ENCODE data around the gene MRE11. TPM values are rescaled to one million over a fixed set of nuclear protein-coding genes. Genes with fewer than 3 reads are reported as not detected.
"Not testable (repeated sequence)": the region's sequence is repeated elsewhere in the genome, so short reads cannot be mapped to it uniquely, and the experiment has no call there.

Gene MRE11
- polyA plus RNA-seq, 1 experiment, result 10.3 TPM

GRCh38 chr11:94400457-94400838 is 93.2 kb downstream of the MRE11 start:
- no peak for DNase-seq (ENCODE audit: low read depth, low spot score)
- Histone ChIP-seq H3K27me3 (ENCODE audit: control insufficient read depth, insufficient read depth, low read length) (peaks cover 48% of the 10 kb centered on the region), H3K9me3 (ENCODE audit: control insufficient read depth, insufficient read depth, low read length) (no peaks in the 10 kb centered on the region; the same call in 1 of the 2 replicates), H3K27ac (ENCODE audit: low read depth, low read length) (no peak overlapping the region), H3K4me3 (ENCODE audit: low read depth, low read length) (no peak overlapping the region)
- ChIA-PET CTCF (no interaction called here), POLR2A (no interaction called here)
- TF ChIP-seq CTCF (IDR thresholded peaks at IDR 0.05; ENCODE audit: low read depth, low read length), result no peak

GRCh38 chr11:94400050-94400449 is 93.6 kb downstream of the MRE11 start:
- H3K9me3 ChIP-seq (ENCODE audit: control insufficient read depth, insufficient read depth, low read length), result no peaks in the 10 kb centered on the region; the same call in 1 of the 2 replicates
- DNase-seq (ENCODE audit: low read depth, low spot score), result no peak
- POLR2A ChIA-PET, result no interaction called here
- peaks cover 48% of the 10 kb centered on the region for H3K27me3 ChIP-seq (ENCODE audit: control insufficient read depth, insufficient read depth, low read length)
- TF ChIP-seq CTCF (IDR thresholded peaks at IDR 0.05; ENCODE audit: low read depth, low read length), result no peak
- H3K27ac ChIP-seq (ENCODE audit: low read depth, low read length), result no peak overlapping the region
- CTCF ChIA-PET, result no interaction called here
- H3K4me3 ChIP-seq (ENCODE audit: low read depth, low read length), result no peak overlapping the region

- H3K27ac ChIP-seq (ENCODE audit: low read depth, low read length), result no peak overlapping the region
- H3K9me3 ChIP-seq (ENCODE audit: control insufficient read depth, insufficient read depth, low read length), result no peaks in the 10 kb centered on the region; the same call in 1 of the 2 replicates
- H3K27me3 ChIP-seq (ENCODE audit: control insufficient read depth, insufficient read depth, low read length), result peaks cover 51% of the 10 kb centered on the region
- ChIA-PET CTCF (no interaction called here), POLR2A (no interaction called here)
- H3K4me3 ChIP-seq (ENCODE audit: low read depth, low read length), result no peak overlapping the region
- TF ChIP-seq CTCF (IDR thresholded peaks at IDR 0.05; ENCODE audit: low read depth, low read length), result no peak
- no peak for DNase-seq (ENCODE audit: low read depth, low spot score)
Observed at GRCh38 chr11:94398101-94398500, 95.5 kb downstream of the MRE11 start.

GRCh38 chr11:94396282-94396681 is 97.4 kb downstream of the MRE11 start:
- no peak for DNase-seq (ENCODE audit: low read depth, low spot score)
- Histone ChIP-seq H3K27ac (ENCODE audit: low read depth, low read length) (no peak overlapping the region), H3K9me3 (ENCODE audit: control insufficient read depth, insufficient read depth, low read length) (no peaks in the 10 kb centered on the region; the same call in 1 of the 2 replicates), H3K27me3 (ENCODE audit: control insufficient read depth, insufficient read depth, low read length) (peaks cover 42% of the 10 kb centered on the region), H3K4me3 (ENCODE audit: low read depth, low read length) (no peak overlapping the region)
- ChIA-PET POLR2A (no interaction called here), CTCF (no interaction called here)
- TF ChIP-seq CTCF (IDR thresholded peaks at IDR 0.05; ENCODE audit: low read depth, low read length), result no peak

GRCh38 chr11:94391937-94392336 is 101.7 kb downstream of the MRE11 start:
- CTCF ChIA-PET; H3K27me3 ChIP-seq (ENCODE audit: control insufficient read depth, insufficient read depth, low read length); H3K9me3 ChIP-seq (ENCODE audit: control insufficient read depth, insufficient read depth, low read length); POLR2A ChIA-PET; DNase-seq (ENCODE audit: low read depth, low spot score); H3K4me3 ChIP-seq (ENCODE audit: low read depth, low read length); H3K27ac ChIP-seq (ENCODE audit: low read depth, low read length): not testable (repeated sequence)

GRCh38 chr11:94379613-94380012 is 114.0 kb downstream of the MRE11 start:
- DNase-seq (ENCODE audit: low read depth, low spot score), result no peak
- CTCF ChIA-PET, result no interaction called here
- Histone ChIP-seq H3K9me3 (ENCODE audit: control insufficient read depth, insufficient read depth, low read length) (no peaks in the 10 kb centered on the region), H3K27ac (ENCODE audit: low read depth, low read length) (no peak overlapping the region), H3K4me3 (ENCODE audit: low read depth, low read length) (no peak overlapping the region), H3K27me3 (ENCODE audit: control insufficient read depth, insufficient read depth, low read length) (no peaks in the 10 kb centered on the region)
- TF ChIP-seq CTCF (IDR thresholded peaks at IDR 0.05; ENCODE audit: low read depth, low read length), result no peak
- POLR2A ChIA-PET, result no interaction called here

Measured in AG04450 (cell line).